GM12873 (cell line): ENCODE data around the gene FNDC3B.

ENCODE experiments used
- CTCF ChIP-seq: IDR thresholded peaks from 2 replicates; pipeline ENCODE4 v1.5.1; 2012; ENCODE audit warnings: low read depth, mild to moderate bottlenecking, moderate library complexity, low read length, control low read depth; ENCODE audit not compliant: insufficient read depth; ENCODE audit errors: missing control alignments

FNDC3B gene

GRCh38 chr3:172272698-172273097 is 233.3 kb downstream of the FNDC3B start:
- TF ChIP-seq CTCF, result no peak

GRCh38 chr3:172273378-172273777 is 234.0 kb downstream of the FNDC3B start:
- TF ChIP-seq CTCF, result no peak

GRCh38 chr3:172274906-172275305 is 235.5 kb downstream of the FNDC3B start:
- no peak for TF ChIP-seq CTCF

GRCh38 chr3:172275586-172275985 is 236.2 kb downstream of the FNDC3B start:
- TF ChIP-seq CTCF, result no peak

- no peak for TF ChIP-seq CTCF
Observed at GRCh38 chr3:172276103-172276502, 236.7 kb downstream of the FNDC3B start.

- no peak for TF ChIP-seq CTCF
Observed at GRCh38 chr3:172277151-172277652, 237.8 kb downstream of the FNDC3B start.

GRCh38 chr3:172279191-172279640 is 239.8 kb downstream of the FNDC3B start:
- no peak for TF ChIP-seq CTCF
